Thoracic aorta (tissue), 2 donors: ENCODE results near the gene SUMO1. TPM values are rescaled to one million over a fixed set of nuclear protein-coding genes. Genes with fewer than 3 reads are reported as not detected.

Source experiments
- ATAC-seq: fragments of 150-250 bp; one replicate; pipeline ENCODE4 v1.8.0; 2017; ENCODE audit warnings: low read depth; ENCODE audit not compliant: insufficient number of reproducible peaks, low FRiP score
- DNase-seq: peaks from one replicate; pipeline ENCODE4 v3.0.0-alpha.2; 2020; ENCODE audit warnings: low spot score
- H3K27ac ChIP-seq, 2 donors: fragments of 200-600 bp; sonication (generic); 1 replicate in 1 of 2; 2 replicates in 1 of 2; pipeline ENCODE4 v1.5.1; 2016; ENCODE audit warnings: mild to moderate bottlenecking in 2 of 2, moderate library complexity in 2 of 2
- H3K27me3 ChIP-seq: fragments of 200-600 bp; sonication (generic); replicated peaks from 2 replicates; pipeline ENCODE4 v1.6.0; 2016; ENCODE audit warnings: mild to moderate bottlenecking; ENCODE audit not compliant: insufficient read depth
- H3K36me3 ChIP-seq: fragments of 200-600 bp; sonication (generic); one replicate; pipeline ENCODE4 v1.5.1; 2016
- H3K4me1 ChIP-seq, 2 donors: fragments of 200-600 bp; sonication (generic); 1 replicate in 1 of 2; 2 replicates in 1 of 2; pipeline versions ENCODE4 v1.5.1 to v1.6.0; 2016; ENCODE audit warnings: low read depth in 2 of 2, mild to moderate bottlenecking in 1 of 2; ENCODE audit not compliant: control insufficient read depth in 1 of 2
- H3K4me3 ChIP-seq: fragments of 200-600 bp; sonication (generic); 2 replicates; pipeline ENCODE4 v1.5.1; 2016; ENCODE audit warnings: mild to moderate bottlenecking
- H3K9me3 ChIP-seq: fragments of 200-600 bp; sonication (generic); 2 replicates; pipeline ENCODE4 v1.5.1; 2016
- total RNA-seq, 2 donors: library from RNA; depleted of rRNA; stranded (reverse); fragments of >200 nt; gene quantifications; one replicate each; pipeline versions ENCODE4 v1.1.0 to v1.2.3, GENCODE V29; 2016
- TF ChIP-seq, protein P1 (sequence below): fragments of 200-600 bp; sonication (generic); IDR thresholded peaks from one replicate; pipeline ENCODE4 v1.5.1; 2019; ENCODE audit warnings: antibody characterized with exemption

Gene SUMO1
- total RNA-seq, 2 donors from 2014 or later = 36.8 to 55.2 TPM

DNA sequence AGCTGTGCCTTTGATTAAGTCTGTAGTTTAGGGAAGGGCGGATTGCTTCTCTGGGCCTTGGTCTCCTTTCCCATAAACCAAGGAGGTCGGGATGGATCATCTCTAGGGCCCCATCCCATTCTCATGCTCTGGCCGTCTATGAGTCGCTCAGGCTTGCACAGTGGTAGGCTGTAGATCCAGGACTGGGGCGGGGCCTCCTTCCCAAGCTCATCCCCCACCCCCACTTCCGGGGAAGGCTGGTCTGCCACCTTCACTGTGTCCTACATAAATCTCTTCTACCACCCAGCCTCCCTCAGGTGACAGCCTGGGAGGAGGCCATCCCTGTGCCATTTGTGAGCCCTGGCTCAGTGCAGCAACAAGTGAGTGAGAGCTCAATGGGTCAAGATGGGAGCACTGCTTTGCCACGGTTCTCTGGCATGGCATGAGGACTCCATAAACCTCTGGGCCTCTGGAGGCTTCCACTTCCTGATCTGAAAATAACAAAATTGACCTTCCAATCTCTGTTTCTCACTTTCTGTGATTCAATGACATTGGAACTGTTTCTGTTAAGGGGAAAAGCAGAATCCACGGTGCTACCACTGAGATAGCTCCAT is 68.5 kb downstream of the SUMO1 start:
- ATAC-seq (no peak), DNase-seq (no peak)
- no peak overlapping the region for H3K27ac ChIP-seq
- H3K27me3 ChIP-seq = no peaks in the 10 kb centered on the region
- TF ChIP-seq, protein P1, sequence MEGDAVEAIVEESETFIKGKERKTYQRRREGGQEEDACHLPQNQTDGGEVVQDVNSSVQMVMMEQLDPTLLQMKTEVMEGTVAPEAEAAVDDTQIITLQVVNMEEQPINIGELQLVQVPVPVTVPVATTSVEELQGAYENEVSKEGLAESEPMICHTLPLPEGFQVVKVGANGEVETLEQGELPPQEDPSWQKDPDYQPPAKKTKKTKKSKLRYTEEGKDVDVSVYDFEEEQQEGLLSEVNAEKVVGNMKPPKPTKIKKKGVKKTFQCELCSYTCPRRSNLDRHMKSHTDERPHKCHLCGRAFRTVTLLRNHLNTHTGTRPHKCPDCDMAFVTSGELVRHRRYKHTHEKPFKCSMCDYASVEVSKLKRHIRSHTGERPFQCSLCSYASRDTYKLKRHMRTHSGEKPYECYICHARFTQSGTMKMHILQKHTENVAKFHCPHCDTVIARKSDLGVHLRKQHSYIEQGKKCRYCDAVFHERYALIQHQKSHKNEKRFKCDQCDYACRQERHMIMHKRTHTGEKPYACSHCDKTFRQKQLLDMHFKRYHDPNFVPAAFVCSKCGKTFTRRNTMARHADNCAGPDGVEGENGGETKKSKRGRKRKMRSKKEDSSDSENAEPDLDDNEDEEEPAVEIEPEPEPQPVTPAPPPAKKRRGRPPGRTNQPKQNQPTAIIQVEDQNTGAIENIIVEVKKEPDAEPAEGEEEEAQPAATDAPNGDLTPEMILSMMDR = no peak
- no peaks in the 10 kb centered on the region for H3K9me3 ChIP-seq
- H3K4me1 ChIP-seq = no peaks in the 10 kb centered on the region
- H3K4me3 ChIP-seq = no peak overlapping the region
- H3K36me3 ChIP-seq = no peaks in the 10 kb centered on the region

DNA sequence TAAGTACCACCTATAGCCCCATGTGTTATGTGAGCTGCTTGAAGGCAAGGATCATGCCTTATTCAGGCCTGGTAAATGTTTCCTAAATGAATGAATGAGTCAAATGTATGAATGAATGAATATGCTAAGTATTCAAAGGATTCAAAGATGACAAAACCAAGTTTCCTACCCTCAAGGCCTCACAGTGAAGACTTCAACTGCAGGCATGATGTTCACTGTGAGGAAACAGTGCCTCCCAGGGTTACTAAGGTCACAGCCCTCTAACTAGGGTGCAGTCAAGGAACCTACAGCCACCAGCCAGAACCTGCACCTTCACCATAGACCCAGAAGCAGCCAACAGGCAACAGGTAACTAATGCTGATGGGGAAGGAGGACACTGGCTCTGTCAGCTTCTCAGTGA is 69.3 kb downstream of the SUMO1 start:
- Histone ChIP-seq H3K36me3 (no peaks in the 10 kb centered on the region), H3K4me3 (no peak overlapping the region), H3K4me1 (no peaks in the 10 kb centered on the region), H3K27ac (no peak overlapping the region), H3K27me3 (no peaks in the 10 kb centered on the region), H3K9me3 (no peaks in the 10 kb centered on the region)
- DNase-seq = no peak
- TF ChIP-seq, protein P1 = no peak
- ATAC-seq = no peak

DNA sequence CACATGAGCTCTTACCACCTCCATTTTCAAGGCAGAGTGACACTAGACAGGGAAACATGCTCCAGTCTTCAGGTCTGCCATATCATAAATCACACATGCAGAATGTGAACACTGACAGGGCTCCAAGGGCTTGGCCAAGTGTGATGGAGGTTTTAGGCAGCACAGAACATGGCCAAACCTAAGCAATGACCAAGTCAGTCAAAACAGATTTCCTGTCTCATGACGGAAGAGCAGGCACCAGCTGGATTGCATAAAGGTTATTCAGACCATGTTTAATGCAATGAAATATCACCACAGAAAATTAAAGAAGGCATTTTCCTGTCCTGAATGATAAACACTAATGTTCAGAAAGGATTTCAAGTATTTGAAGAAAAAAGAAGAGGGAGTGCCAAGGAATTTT is 72.5 kb downstream of the SUMO1 start:
- Histone ChIP-seq H3K27me3 (no peaks in the 10 kb centered on the region), H3K36me3 (no peaks in the 10 kb centered on the region), H3K4me1 (peaks cover 0 to 7% of the 10 kb centered on the region in 2 donors), H3K9me3 (no peaks in the 10 kb centered on the region), H3K27ac (no peak overlapping the region), H3K4me3 (no peak overlapping the region)
- ATAC-seq = no peak
- DNase-seq = no peak
- TF ChIP-seq, protein P1 = no peak

DNA sequence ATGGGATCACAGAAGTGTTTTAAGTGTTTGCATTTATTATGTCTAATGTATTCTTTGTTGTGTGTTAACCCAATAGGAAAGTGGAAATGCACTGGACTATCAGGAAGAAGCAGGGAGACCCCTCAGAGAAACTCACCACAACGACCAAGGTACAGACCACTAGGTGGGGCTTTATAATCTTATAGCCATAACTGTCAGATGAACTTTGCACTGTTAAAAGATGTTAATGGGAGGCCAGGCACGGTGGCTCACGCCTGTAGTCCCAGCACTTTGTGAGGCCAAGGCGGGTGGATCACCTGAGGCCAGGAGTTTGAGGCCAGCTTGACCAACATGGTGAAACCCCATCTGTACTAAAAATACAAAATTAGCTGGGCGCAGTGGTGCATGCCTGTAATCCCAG is 73.2 kb downstream of the SUMO1 start:
- Histone ChIP-seq H3K27me3 (no peaks in the 10 kb centered on the region), H3K9me3 (no peaks in the 10 kb centered on the region), H3K27ac (no peak overlapping the region), H3K4me1 (peaks cover 0 to 9% of the 10 kb centered on the region in 2 donors), H3K36me3 (no peaks in the 10 kb centered on the region), H3K4me3 (no peak overlapping the region)
- DNase-seq (no peak), ATAC-seq (no peak)
- TF ChIP-seq, protein P1 = no peak

DNA sequence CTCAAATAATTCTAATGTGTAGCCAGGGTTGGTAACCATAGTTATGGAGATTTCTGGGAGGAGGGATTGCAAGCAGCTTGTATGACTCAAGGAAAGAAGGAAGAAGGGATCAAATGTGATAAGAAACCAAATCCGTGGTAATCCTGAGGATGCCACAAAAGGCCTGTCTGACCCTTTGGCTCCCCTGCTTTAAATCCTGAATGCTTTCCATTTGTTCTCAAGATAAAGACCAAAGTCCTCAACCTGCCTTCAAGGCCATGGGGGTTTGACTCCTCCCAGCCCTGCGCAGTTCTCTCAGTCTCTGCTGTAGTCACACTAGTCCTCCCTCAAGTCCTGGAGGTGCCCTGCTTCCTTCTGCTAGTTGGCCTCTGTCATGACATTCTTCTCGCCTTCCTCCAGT is 74.0 kb downstream of the SUMO1 start:
- H3K27ac ChIP-seq = no peak overlapping the region

More for the DNA sequence above, 74.0 kb downstream of the SUMO1 start:
- ATAC-seq (no peak), DNase-seq (no peak)
- H3K4me3 ChIP-seq = no peak overlapping the region
- peaks cover 0 to 9% of the 10 kb centered on the region in 2 donors for H3K4me1 ChIP-seq
- no peaks in the 10 kb centered on the region for H3K9me3 ChIP-seq
- no peaks in the 10 kb centered on the region for H3K36me3 ChIP-seq
- TF ChIP-seq, protein P1 = no peak
- H3K27me3 ChIP-seq = no peaks in the 10 kb centered on the region
